Stimulated activated effector memory CD8-positive, alpha-beta T cell treated with anti-CD3 and anti-CD28 coated beads, Interleukin-12 subunit alpha, Interleukin-12 subunit beta, amount 100 ng/mL, for 72 hours (primary cell): ENCODE measurements around the gene ACSBG1.

Source experiments
- ATAC-seq: fragments of 150-1000 bp; cut with Tn5 transposase; 2 replicates; pipeline ENCODE4 v1.10.0; 2021
- DNase-seq, 2 donors: peaks; one replicate each; pipeline ENCODE4 v3.0.0; 2021 to 2022; ENCODE audit warnings: low spot score in 2 of 2
- H3K27ac Mint-ChIP-seq: one replicate; pipeline ENCODE4 v1.8.0; 2022; ENCODE audit warnings: mild to moderate bottlenecking, mixed read lengths
- H3K36me3 Mint-ChIP-seq: one replicate; pipeline ENCODE4 v1.8.0; 2022; ENCODE audit warnings: mild to moderate bottlenecking, mixed read lengths
- H3K4me1 Mint-ChIP-seq: one replicate; pipeline ENCODE4 v1.8.0; 2022; ENCODE audit warnings: mixed read lengths
- H3K4me3 Mint-ChIP-seq: one replicate; pipeline ENCODE4 v1.8.0; 2022; ENCODE audit warnings: mild to moderate bottlenecking, mixed read lengths
- H3K9me3 Mint-ChIP-seq: one replicate; pipeline ENCODE4 v1.8.0; 2022; ENCODE audit warnings: mixed read lengths

The ACSBG1 gene

GRCh38 chr15:78130466-78131294, 103.7 kb downstream of the ACSBG1 start:
- H3K4me3 Mint-ChIP-seq: peak overlapping the region; percentile 87
- peak overlapping the region; percentile 97 for H3K27ac Mint-ChIP-seq
- H3K36me3 Mint-ChIP-seq: peaks cover 6% of the 10 kb centered on the region
- ATAC-seq (peak; percentile 55), DNase-seq (no peak)
- no peaks in the 10 kb centered on the region for H3K9me3 Mint-ChIP-seq
- H3K4me1 Mint-ChIP-seq: peaks cover 38% of the 10 kb centered on the region

- peaks cover 6% of the 10 kb centered on the region for H3K36me3 Mint-ChIP-seq
- H3K4me1 Mint-ChIP-seq: peaks cover 38% of the 10 kb centered on the region
- peak overlapping the region; percentile 87 for H3K4me3 Mint-ChIP-seq
- peak overlapping the region; percentile 97 for H3K27ac Mint-ChIP-seq
- ATAC-seq: no peak
- DNase-seq: no peak
- no peaks in the 10 kb centered on the region for H3K9me3 Mint-ChIP-seq
Measured at GRCh38 chr15:78129751-78130287, 104.5 kb downstream of the ACSBG1 start.

- Mint-ChIP-seq H3K4me3 (no peak overlapping the region), H3K9me3 (no peaks in the 10 kb centered on the region), H3K36me3 (peaks cover 6% of the 10 kb centered on the region), H3K4me1 (peaks cover 38% of the 10 kb centered on the region), H3K27ac (peak overlapping the region; percentile 97)
- DNase-seq: no peak
- no peak for ATAC-seq
Measured at GRCh38 chr15:78129077-78129750, 105.2 kb downstream of the ACSBG1 start.

GRCh38 chr15:78127882-78128281, 106.5 kb downstream of the ACSBG1 start:
- ATAC-seq (no peak), DNase-seq (no peak)
- Mint-ChIP-seq H3K9me3 (no peaks in the 10 kb centered on the region), H3K4me1 (peaks cover 36% of the 10 kb centered on the region), H3K27ac (peak overlapping the region; percentile 97), H3K4me3 (no peak overlapping the region), H3K36me3 (peaks cover 6% of the 10 kb centered on the region)

- DNase-seq: no peak
- ATAC-seq: no peak
- Mint-ChIP-seq H3K27ac (peak overlapping the region; percentile 15), H3K9me3 (no peaks in the 10 kb centered on the region), H3K4me3 (no peak overlapping the region), H3K36me3 (no peaks in the 10 kb centered on the region), H3K4me1 (peaks cover 16% of the 10 kb centered on the region)
Measured at GRCh38 chr15:78125267-78125666, 109.1 kb downstream of the ACSBG1 start.

- H3K27ac Mint-ChIP-seq: peak overlapping the region; percentile 74
- no peaks in the 10 kb centered on the region for H3K36me3 Mint-ChIP-seq
- no peak for DNase-seq
- H3K4me1 Mint-ChIP-seq: no peaks in the 10 kb centered on the region
- H3K9me3 Mint-ChIP-seq: no peaks in the 10 kb centered on the region
- H3K4me3 Mint-ChIP-seq: no peak overlapping the region
- ATAC-seq: no peak
Measured at GRCh38 chr15:78120523-78120922, 113.8 kb downstream of the ACSBG1 start.
